HG03378 (cell line): ENCODE data around the gene EVPL.
"Not testable (repeated sequence)": the region's sequence is repeated elsewhere in the genome, so short reads cannot be mapped to it uniquely, and the experiment has no call there.

Experiments used
- ATAC-seq: cut with Tn5 transposase; IDR thresholded peaks from one replicate; pipeline ENCODE4 v1.9.1; 2021; ENCODE audit warnings: mild to moderate bottlenecking, moderate library complexity; ENCODE audit not compliant: unreplicated experiment

Gene EVPL

GRCh38 chr17:76000016-76000754 lies 26.9 kb downstream of the EVPL start:
- no peak for ATAC-seq

- no peak for ATAC-seq
These were observed 28.7 kb downstream of the EVPL start for GRCh38 chr17:75998327-75998795.

GRCh38 chr17:75996665-75997590 lies 30.2 kb downstream of the EVPL start:
- ATAC-seq: no peak

GRCh38 chr17:75995385-75995925 lies 31.7 kb downstream of the EVPL start:
- no peak for ATAC-seq

- no peak for ATAC-seq
These were observed 32.2 kb downstream of the EVPL start for GRCh38 chr17:75994802-75995370.

GRCh38 chr17:75991396-75991795 lies 35.7 kb downstream of the EVPL start:
- no peak for ATAC-seq

GRCh38 chr17:75987041-75987440 lies 40.1 kb downstream of the EVPL start:
- ATAC-seq: no peak

GRCh38 chr17:75985986-75986385 lies 41.1 kb downstream of the EVPL start:
- ATAC-seq: no peak

GRCh38 chr17:75983501-75984181 lies 43.5 kb downstream of the EVPL start:
- no peak for ATAC-seq

GRCh38 chr17:75981019-75981615 lies 46.0 kb downstream of the EVPL start:
- ATAC-seq: no peak

GRCh38 chr17:75980188-75981018 lies 46.7 kb downstream of the EVPL start:
- no peak for ATAC-seq

GRCh38 chr17:75979705-75980187 lies 47.4 kb downstream of the EVPL start:
- no peak for ATAC-seq

GRCh38 chr17:75978938-75979704 lies 48.0 kb downstream of the EVPL start, which contains the start of the genes ACOX1 and TEN1:
TSS of gene ACOX1 (minus strand) at chr17:75979166. CDS start at chr17:75979073, 93 bp downstream.
TSS of gene TEN1 (plus strand) at chr17:75979240. CDS start at chr17:75986193, 6,953 bp downstream.
- ATAC-seq: peak; percentile 66

GRCh38 chr17:75976175-75976848 lies 50.8 kb downstream of the EVPL start:
- no peak for ATAC-seq

GRCh38 chr17:75975757-75976174 lies 51.3 kb downstream of the EVPL start:
- ATAC-seq: no peak

GRCh38 chr17:75975187-75975586 lies 51.9 kb downstream of the EVPL start:
- ATAC-seq: not testable (repeated sequence)

GRCh38 chr17:75970626-75971025 lies 56.5 kb downstream of the EVPL start:
- no peak for ATAC-seq
